ENCODE measurements around the gene NOL9. TPM values are rescaled to one million over a fixed set of nuclear protein-coding genes. Genes with fewer than 3 reads are reported as not detected.

The NOL9 gene
- total and polyA plus RNA-seq, 9 of the 15 experiments (the other 6 are each of a cell fraction or from before 2014, with no cell fraction given) = 5.6 to 76.5 (median 47.3) TPM

GRCh38 chr1:6601049-6601922 is 47.0 kb upstream of the NOL9 start:
- peaks cover 43% of the 10 kb centered on the region for H3K36me3 ChIP-seq (ENCODE audit: control insufficient read depth, insufficient read depth, low read length)
- H2AFZ ChIP-seq (ENCODE audit: low read depth, low read length) = peak overlapping the region; percentile 83
- CTCF ChIA-PET (ENCODE audit: low intra/inter-chr PET ratio) = interaction anchor here (0.5 kb wide), 1 partner anchor 47 kb away, joined by 3 read pairs; the partner anchor contains the start of gene NOL9
- peak overlapping the region; percentile 89 for H3K4me3 ChIP-seq
- BruUV-seq (replicated peaks) = no TSS peak
- peak overlapping the region; percentile 99 for H3K4me2 ChIP-seq (ENCODE audit: insufficient read depth, low read length)
- FAIRE-seq (peak; percentile 99), DNase-seq (ENCODE audit: extremely low read depth in 1 of 4, low spot score in 3 of 4) (peak; percentile 66 to 97 (median 78)), ATAC-seq (peak; percentile 70)
- in situ Hi-C loops (cut with MboI) (no loop called here), intact Hi-C loops (cut with micrococcal nuclease) (loop anchor here (1.0 to 2.0 kb wide), 3 partner anchors 12 to 47 kb away; partner anchors contain the start of genes NOL9 and PHF13)
- H3K27ac ChIP-seq (ENCODE audit: extremely low read depth, low read depth, low read length) = peak overlapping the region; percentile 99
- peaks cover 23% of the 10 kb centered on the region for H3K9me1 ChIP-seq (ENCODE audit: control insufficient read depth, insufficient read depth, low read length)
- POLR2A ChIA-PET = interaction anchor here (0.6 to 10.7 kb wide), 21 partner anchors 8 to 406 kb away, joined by 3 to 221 read pairs (median 4); partner anchors contain the start of genes PHF13 and ZBTB48
- H4K20me1 ChIP-seq (replicated peaks; ENCODE audit: control insufficient read depth, insufficient read depth, low read length) = peaks cover 48% of the 10 kb centered on the region
- H3K27me3 ChIP-seq (ENCODE audit: control insufficient read depth in 2 of 2, insufficient read depth in 2 of 2, low read length in 2 of 2) = no peaks in the 10 kb centered on the region
- peaks cover 62% of the 10 kb centered on the region for H3K79me2 ChIP-seq (ENCODE audit: control insufficient read depth, insufficient read depth, low read length)
- peak overlapping the region; percentile 93 to 100 for H3K9ac ChIP-seq (ENCODE audit: insufficient read depth in 1 of 2, low read depth in 2 of 2, low read length in 2 of 2)
- under 1% methylated on average over 40 of the region's 40 CpGs for WGBS (ENCODE audit: insufficient coverage, low coverage, missing lambda C conversion rate)
- H3K4me1 ChIP-seq (replicated peaks in 1 of 2; ENCODE audit: control insufficient read depth in 2 of 2, insufficient read depth in 2 of 2, low read length in 2 of 2) = peaks cover 38 to 68% of the 10 kb centered on the region in 2 experiments
- no peaks in the 10 kb centered on the region for H3K9me3 ChIP-seq (replicated peaks; ENCODE audit: control insufficient read depth, insufficient read depth, low read depth, low read length)
- peak; percentile 93 for TF ChIP-seq TFE3 (CRISPR knock-in tag; IDR thresholded peaks at IDR 0.05)
- peak in 1 of 2 experiments; percentile 17 for TF ChIP-seq AFF1 (IDR thresholded peaks at IDR 0.05; ENCODE audit: low read depth in 1 of 2, partially characterized antibody in 2 of 2)
- TF ChIP-seq DEAF1 (CRISPR knock-in tag; IDR thresholded peaks at IDR 0.05) = no peak
- no peak for TF ChIP-seq ZNF274 (IDR thresholded peaks at IDR 0.05; ENCODE audit: borderline replicate concordance, low read depth, low read length)
- 0 out of 4 replicates have a peak, but pooled peaks of 1 of the 2 experiments have one; percentile 28 for TF ChIP-seq ZNF639 (CRISPR knock-in tag; conservative IDR thresholded peaks at IDR 0.05 in 1 of 2, IDR thresholded peaks at IDR 0.05 in 1 of 2)
- TF ChIP-seq MECOM (CRISPR knock-in tag; IDR thresholded peaks at IDR 0.05) = no peak
- TF ChIP-seq ILF3 (IDR thresholded peaks at IDR 0.05; ENCODE audit: borderline replicate concordance) = no peak
- TF ChIP-seq MYNN (IDR thresholded peaks at IDR 0.05) = no peak
- TF ChIP-seq MYNN (CRISPR knock-in tag; IDR thresholded peaks at IDR 0.05) = no peak
- TF ChIP-seq ZNF780A (CRISPR knock-in tag; IDR thresholded peaks at IDR 0.05) = no peak
- peak; percentile 97 for TF ChIP-seq MAFF (IDR thresholded peaks at IDR 0.05; ENCODE audit: low read length)
